Heart left ventricle (tissue), 16 donors: ENCODE results near the gene ANAPC2. TPM values are rescaled to one million over a fixed set of nuclear protein-coding genes. Genes with fewer than 3 reads are reported as not detected.

Experiments
- ATAC-seq, 4 donors: fragments of 200-7000 bp; cut with Tn5 transposase; one replicate each; pipeline ENCODE4 v1.9.1; 2020 to 2022; ENCODE audit warnings: moderate library complexity in 4 of 4, mild to moderate bottlenecking in 3 of 4, moderate number of reproducible peaks in 1 of 4
- DNase-seq, 5 donors: peaks; one replicate each; pipeline ENCODE4 v3.0.0-alpha.2; 2020
- H3K27ac ChIP-seq, 12 donors: fragments of 200-600 bp; sonication (generic) in 4 of 12; one replicate each; pipeline versions ENCODE4 v1.5.0 to v1.8.0; 2016 to 2022; ENCODE audit warnings: mild to moderate bottlenecking in 2 of 12
- H3K27me3 ChIP-seq, 9 donors: fragments of 200-600 bp; sonication (generic) in 2 of 9; one replicate each; pipeline versions ENCODE4 v1.5.1 to v1.8.0; 2016 to 2022; ENCODE audit warnings: mild to moderate bottlenecking in 3 of 9
- H3K36me3 ChIP-seq, 9 donors: fragments of 200-600 bp; sonication (generic) in 2 of 9; one replicate each; pipeline versions ENCODE4 v1.5.0 to v1.8.0; 2018 to 2022; ENCODE audit warnings: mild to moderate bottlenecking in 2 of 9
- H3K4me1 ChIP-seq, 12 donors: fragments of 200-600 bp; sonication (generic) in 4 of 12; one replicate each; pipeline versions ENCODE4 v1.5.0 to v1.8.0; 2016 to 2022; ENCODE audit warnings: mild to moderate bottlenecking in 3 of 12
- H3K4me3 ChIP-seq, 12 donors: fragments of 200-600 bp; sonication (generic) in 4 of 12; one replicate each; pipeline versions ENCODE4 v1.5.0 to v1.8.0; 2017 to 2022; ENCODE audit warnings: mild to moderate bottlenecking in 9 of 12, moderate library complexity in 4 of 12
- H3K9me3 ChIP-seq, 12 donors: fragments of 200-600 bp; sonication (generic) in 4 of 12; one replicate each; pipeline versions ENCODE4 v1.5.0 to v1.8.0; 2016 to 2022; ENCODE audit warnings: mild to moderate bottlenecking in 1 of 12
- POLR2A ChIP-seq, 2 donors: fragments of 450-650 bp; IDR thresholded peaks; one replicate each; pipeline ENCODE4 v1.6.1; 2017; ENCODE audit warnings: antibody characterized with exemption in 2 of 2, mild to moderate bottlenecking in 2 of 2, moderate library complexity in 2 of 2
- WGBS, 4 donors: extraction: QIAGEN DNeasy Blood & Tissue Kit in 2 of 4; methylation state at CpG; one replicate each; pipeline versions ENCODE4 v1.1.5 to v1.1.7; 2013 to 2018; 5-methylcytosine and 5-hydroxymethylcytosine counted together
- intact Hi-C, 10 donors: fragments of 100-400 bp; cut with DNase I; formaldehyde crosslinking; loops; one replicate each; pipeline versions ENCODE4 v1.11.1 to v1.14.2; 2022
- polyA plus RNA-seq, 2 donors: library from polyadenylated mRNA; stranded (reverse); fragments of 200-250 nt; gene quantifications; one replicate each; pipeline ENCODE4 v1.2.3, GENCODE V29; 2013
- total RNA-seq, 9 donors: library from RNA; depleted of rRNA in 2 of 9; stranded (reverse); fragments of >200 nt in 2 of 9; fragmentation: NEBNext Ultra II Directional in 3 of 9; extraction: Animal tissue kit (Norgen Biotek cat#: 25700) in 3 of 9; gene quantifications; one replicate each; pipeline versions ENCODE4 v1.1.0 to v1.2.4, GENCODE V29; 2016 to 2023
- TF ChIP-seq, protein P1 (sequence below), 12 donors: fragments of 200-600 bp; sonication (generic) in 4 of 12; IDR thresholded peaks; one replicate each; pipeline versions ENCODE4 v1.5.0 to v1.8.0; 2018 to 2022; ENCODE audit warnings: antibody characterized with exemption in 12 of 12, mild to moderate bottlenecking in 5 of 12
- donor health status: ischemic (EF 13 %, LVEDD 7.1; RV severe dilation, severe dysfunction).
- donor health status: healthy with polysubstance abuse.
- donor health status: DM: no; HTN: yes; CAD: no.
- donor health status: DM: no; HTN: no; CAD: no.
- donor health status: ischemic (EF 25% LVEDD 6.9; RV normal size, moderate dysfunction).
- donor health status: ischemic (EF 25% LVEDD 5.7; RV mildly dilated, moderate dysfunction).
- donor health status: healthy.
- donor health status: DM: yes; HTN: yes; CAD: no.
- donor health status: ischemic (EF 35%, LVEDD 5.7; RV mildly dilated, moderate dysfunction).
- donor health status: nonischemic (EF 11% LVEDD 7.7; RV severe dilation, severe dysfunction).
- donor health status: DM: yes; HTN: yes; CAD: no.
- donor health status: PGD.
- donor health status: ischemic (EF 29% LVEDD 5.4; RV normal size, mild dysfunction).
- donor health status: nonischemic (EF 23%, LVEDD 6.1; RV moderate dilation, normal function).

Gene ANAPC2
- total and polyA plus RNA-seq, 11 donors: 14.3 to 35.9 (median 28.9) TPM

DNA sequence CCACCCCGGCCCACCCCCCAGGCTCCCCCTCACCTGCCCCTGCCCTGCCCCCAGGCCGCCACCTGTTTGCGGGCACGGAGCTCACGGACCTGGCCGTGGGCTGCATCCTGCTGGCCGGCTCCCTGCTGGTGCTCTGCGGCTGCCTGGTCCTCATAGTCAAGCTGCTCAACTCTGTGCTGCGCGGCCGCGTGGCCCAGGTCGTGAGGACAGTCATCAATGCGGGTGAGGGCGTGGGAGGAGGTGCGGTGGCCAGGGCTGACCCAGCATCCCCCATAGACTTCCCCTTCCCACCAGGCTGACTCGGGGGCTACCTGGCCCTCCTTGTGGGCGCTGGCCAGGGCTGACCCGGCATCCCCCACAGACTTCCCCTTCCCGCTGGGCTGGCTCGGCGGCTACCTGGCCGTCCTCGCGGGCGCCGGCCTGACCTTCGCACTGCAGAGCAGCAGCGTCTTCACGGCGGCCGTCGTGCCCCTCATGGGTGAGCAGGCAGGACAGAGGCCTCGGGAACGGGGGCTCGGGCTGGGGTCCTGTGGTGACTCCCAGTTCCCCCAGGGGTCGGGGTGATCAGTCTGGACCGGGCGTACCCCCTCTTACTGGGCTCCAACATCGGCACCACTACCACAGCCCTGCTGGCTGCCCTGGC is 45.8 kb upstream of the ANAPC2 start:
- Histone ChIP-seq H3K27ac (no peak overlapping the region), H3K4me1 (peaks cover 0 to 35% (median 18%) of the 10 kb centered on the region in 12 donors), H3K27me3 (peaks cover 7 to 43% (median 31%) of the 10 kb centered on the region in 9 donors), H3K4me3 (no peak overlapping the region), H3K36me3 (no peaks in the 10 kb centered on the region), H3K9me3 (no peaks in the 10 kb centered on the region)
- TF ChIP-seq, protein P1, sequence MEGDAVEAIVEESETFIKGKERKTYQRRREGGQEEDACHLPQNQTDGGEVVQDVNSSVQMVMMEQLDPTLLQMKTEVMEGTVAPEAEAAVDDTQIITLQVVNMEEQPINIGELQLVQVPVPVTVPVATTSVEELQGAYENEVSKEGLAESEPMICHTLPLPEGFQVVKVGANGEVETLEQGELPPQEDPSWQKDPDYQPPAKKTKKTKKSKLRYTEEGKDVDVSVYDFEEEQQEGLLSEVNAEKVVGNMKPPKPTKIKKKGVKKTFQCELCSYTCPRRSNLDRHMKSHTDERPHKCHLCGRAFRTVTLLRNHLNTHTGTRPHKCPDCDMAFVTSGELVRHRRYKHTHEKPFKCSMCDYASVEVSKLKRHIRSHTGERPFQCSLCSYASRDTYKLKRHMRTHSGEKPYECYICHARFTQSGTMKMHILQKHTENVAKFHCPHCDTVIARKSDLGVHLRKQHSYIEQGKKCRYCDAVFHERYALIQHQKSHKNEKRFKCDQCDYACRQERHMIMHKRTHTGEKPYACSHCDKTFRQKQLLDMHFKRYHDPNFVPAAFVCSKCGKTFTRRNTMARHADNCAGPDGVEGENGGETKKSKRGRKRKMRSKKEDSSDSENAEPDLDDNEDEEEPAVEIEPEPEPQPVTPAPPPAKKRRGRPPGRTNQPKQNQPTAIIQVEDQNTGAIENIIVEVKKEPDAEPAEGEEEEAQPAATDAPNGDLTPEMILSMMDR (IDR thresholded peaks at IDR 0.05): no peak
- no peak for TF ChIP-seq POLR2A (IDR thresholded peaks at IDR 0.05)
- no peak for ATAC-seq
- no peak for DNase-seq
- intact Hi-C loops: loop anchor here in 1 of 10 donors (10.0 kb wide), 1 partner anchor 449 kb away; no protein-coding TSS in a partner anchor
- WGBS, 4 donors: 60 to 73% (median 65%) methylated on average over 17 to 40 of the region's 40 CpGs

DNA sequence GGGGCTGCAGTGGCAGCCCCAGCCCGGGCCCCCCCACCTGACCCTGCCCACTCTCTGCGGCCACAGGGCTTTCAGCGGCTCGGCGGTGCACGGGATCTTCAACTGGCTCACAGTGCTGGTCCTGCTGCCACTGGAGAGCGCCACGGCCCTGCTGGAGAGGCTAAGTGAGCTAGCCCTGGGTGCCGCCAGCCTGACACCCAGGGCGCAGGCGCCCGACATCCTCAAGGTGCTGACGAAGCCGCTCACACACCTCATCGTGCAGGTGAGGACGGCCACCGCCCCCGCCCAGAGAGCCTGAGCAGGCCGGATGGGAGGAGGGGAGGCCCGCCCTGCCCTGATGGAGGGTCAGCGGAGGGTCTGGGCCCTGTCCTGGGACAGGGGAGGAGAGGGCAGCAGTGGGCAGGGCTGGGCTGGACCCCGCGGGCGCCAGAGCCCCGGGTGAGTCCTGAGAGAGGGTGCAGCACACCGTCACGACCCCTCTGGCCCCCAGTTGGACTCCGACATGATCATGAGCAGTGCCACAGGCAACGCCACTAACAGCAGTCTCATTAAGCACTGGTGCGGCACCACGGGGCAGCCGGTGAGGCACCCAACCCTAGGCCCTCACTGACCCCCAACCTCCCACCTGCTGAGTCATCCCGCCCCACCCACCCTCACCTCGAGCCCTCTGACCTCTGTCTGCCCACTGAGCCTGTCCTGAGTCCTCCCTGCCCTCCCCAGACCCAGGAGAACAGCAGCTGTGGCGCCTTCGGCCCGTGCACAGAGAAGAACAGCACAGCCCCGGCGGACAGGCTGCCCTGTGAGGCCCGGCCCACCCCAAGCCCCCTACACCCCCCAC is 45.0 kb upstream of the ANAPC2 start:
- no peaks in the 10 kb centered on the region for H3K36me3 ChIP-seq
- DNase-seq: no peak
- no peak overlapping the region for H3K27ac ChIP-seq
- intact Hi-C loops: loop anchor here in 1 of 10 donors (10.0 kb wide), 1 partner anchor 449 kb away; no protein-coding TSS in a partner anchor
- H3K4me1 ChIP-seq: peaks cover 0 to 27% (median 15%) of the 10 kb centered on the region in 12 donors
- WGBS, 4 donors: 68 to 83% (median 78%) methylated on average over 14 to 40 of the region's 40 CpGs
- H3K9me3 ChIP-seq: no peaks in the 10 kb centered on the region
- TF ChIP-seq, protein P1 (IDR thresholded peaks at IDR 0.05): no peak
- TF ChIP-seq POLR2A (IDR thresholded peaks at IDR 0.05): no peak
- peaks cover 8 to 51% (median 36%) of the 10 kb centered on the region in 9 donors for H3K27me3 ChIP-seq
- H3K4me3 ChIP-seq: no peak overlapping the region
- no peak for ATAC-seq

DNA sequence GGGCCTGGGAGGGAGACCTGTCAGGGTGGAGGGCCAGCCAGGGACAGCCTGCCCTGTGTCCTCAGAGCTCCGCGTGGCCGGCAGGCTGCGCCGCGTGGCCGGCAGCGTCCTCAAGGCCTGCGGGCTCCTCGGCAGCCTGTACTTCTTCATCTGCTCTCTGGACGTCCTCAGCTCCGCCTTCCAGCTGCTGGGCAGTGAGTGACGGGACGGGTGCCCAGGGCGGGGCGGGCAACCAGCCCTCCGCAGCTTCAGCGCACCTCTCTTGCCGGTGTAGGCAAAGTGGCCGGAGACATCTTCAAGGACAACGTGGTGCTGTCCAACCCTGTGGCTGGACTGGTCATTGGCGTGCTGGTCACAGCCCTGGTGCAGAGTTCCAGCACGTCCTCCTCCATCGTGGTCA is 44.1 kb upstream of the ANAPC2 start:
- peaks cover 0 to 20% (median 14%) of the 10 kb centered on the region in 12 donors for H3K4me1 ChIP-seq
- 61 to 80% (median 72%) methylated on average over 20 to 24 of the region's 24 CpGs for WGBS, 4 donors
- H3K27ac ChIP-seq: no peak overlapping the region
- H3K27me3 ChIP-seq: peaks cover 8 to 56% (median 38%) of the 10 kb centered on the region in 9 donors
- no peaks in the 10 kb centered on the region for H3K9me3 ChIP-seq
- intact Hi-C loops: loop anchor here in 1 of 10 donors (10.0 kb wide), 1 partner anchor 448 kb away; no protein-coding TSS in a partner anchor
- DNase-seq (no peak), ATAC-seq (no peak)
- H3K4me3 ChIP-seq: no peak overlapping the region
- no peaks in the 10 kb centered on the region for H3K36me3 ChIP-seq
- no peak for TF ChIP-seq POLR2A (IDR thresholded peaks at IDR 0.05)
- TF ChIP-seq, protein P1 (IDR thresholded peaks at IDR 0.05): no peak

DNA sequence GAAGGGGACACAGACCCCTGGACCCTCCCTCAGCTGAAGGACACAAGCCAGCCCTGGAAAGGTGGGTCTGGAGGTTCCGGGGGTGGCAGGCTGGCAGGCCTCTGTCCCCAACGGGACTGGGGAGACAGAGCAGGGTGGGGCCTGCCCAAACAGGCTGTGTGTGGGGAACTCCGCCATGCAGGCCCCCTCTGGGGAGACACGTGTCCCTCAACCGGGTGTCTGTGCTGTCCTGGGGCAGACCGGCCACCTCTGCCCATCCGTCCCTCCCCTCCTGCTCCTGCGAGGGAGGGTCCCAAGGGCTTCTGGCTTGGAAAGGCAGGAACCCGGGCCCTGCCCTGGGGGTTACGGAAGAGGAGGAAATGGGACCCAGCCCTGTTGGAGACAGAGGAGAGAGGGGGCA is 43.7 kb upstream of the ANAPC2 start:
- H3K36me3 ChIP-seq: no peaks in the 10 kb centered on the region
- H3K4me3 ChIP-seq: no peak overlapping the region
- H3K27me3 ChIP-seq: peaks cover 8 to 56% (median 38%) of the 10 kb centered on the region in 9 donors
- WGBS, 4 donors: 52 to 70% (median 62%) methylated on average over 7 to 10 of the region's 10 CpGs
- intact Hi-C loops: loop anchor here in 1 of 10 donors (10.0 kb wide), 1 partner anchor 447 kb away; no protein-coding TSS in a partner anchor
- H3K9me3 ChIP-seq: no peaks in the 10 kb centered on the region
- ATAC-seq (no peak), DNase-seq (no peak)
- TF ChIP-seq, protein P1 (IDR thresholded peaks at IDR 0.05): no peak
- TF ChIP-seq POLR2A (IDR thresholded peaks at IDR 0.05): no peak
- H3K27ac ChIP-seq: no peak overlapping the region
- H3K4me1 ChIP-seq: peaks cover 0 to 20% (median 14%) of the 10 kb centered on the region in 12 donors
